Mucosa of descending colon (tissue), 3 donors: Measurements from ENCODE around the gene PEX13. TPM values are rescaled to one million over a fixed set of nuclear protein-coding genes. Genes with fewer than 3 reads are reported as not detected.

Experiments
- ATAC-seq: fragments of 200-7000 bp; cut with Tn5 transposase; one replicate; pipeline ENCODE4 v1.9.1; 2020; ENCODE audit warnings: mild to moderate bottlenecking, moderate library complexity
- DNase-seq, 3 donors: peaks; one replicate each; pipeline ENCODE4 v3.0.0-alpha.2; 2020
- H3K36me3 ChIP-seq: fragments of 200-600 bp; one replicate; pipeline ENCODE4 v1.8.0; 2021; ENCODE audit warnings: low read depth, mild to moderate bottlenecking
- H3K4me1 ChIP-seq: fragments of 200-600 bp; one replicate; pipeline ENCODE4 v1.8.0; 2021; ENCODE audit warnings: low read depth, mild to moderate bottlenecking
- H3K4me3 ChIP-seq: fragments of 200-600 bp; one replicate; pipeline ENCODE4 v1.8.0; 2021; ENCODE audit warnings: mild to moderate bottlenecking
- H3K9me3 ChIP-seq: fragments of 200-600 bp; one replicate; pipeline ENCODE4 v1.8.0; 2021; ENCODE audit warnings: mild to moderate bottlenecking
- intact Hi-C, 2 donors: fragments of 100-400 bp; cut with DNase I in 1 of 2; cut with micrococcal nuclease in 1 of 2; formaldehyde crosslinking; loops; one replicate each; pipeline versions ENCODE4 v1.11.0 to v1.11.1; 2022; cut with DNase I, micrococcal nuclease
- total RNA-seq, 3 donors: library from RNA; stranded (reverse); fragmentation: NEBNext Ultra II Directional in 2 of 3; extraction: Animal tissue kit (Norgen Biotek cat#: 25700) in 2 of 3; gene quantifications; one replicate each; pipeline versions ENCODE4 v1.2.1 to v1.2.4, GENCODE V29; 2021 to 2023
- TF ChIP-seq, protein P1 (sequence below): fragments of 200-600 bp; IDR thresholded peaks from one replicate; pipeline ENCODE4 v1.8.0; 2022; ENCODE audit warnings: antibody characterized with exemption, mild to moderate bottlenecking
- donor health status: DM: no; HTN: no; CAD: no; lungs with moderate emphysema.
- donor health status: DM: no; HTN: no; CAD: no.
- donor health status: DM: no; HTN: yes; CAD: no.

The PEX13 gene
- total RNA-seq, 3 donors from 2014 or later: 24.9 to 34.9 (median 28.9) TPM

DNA sequence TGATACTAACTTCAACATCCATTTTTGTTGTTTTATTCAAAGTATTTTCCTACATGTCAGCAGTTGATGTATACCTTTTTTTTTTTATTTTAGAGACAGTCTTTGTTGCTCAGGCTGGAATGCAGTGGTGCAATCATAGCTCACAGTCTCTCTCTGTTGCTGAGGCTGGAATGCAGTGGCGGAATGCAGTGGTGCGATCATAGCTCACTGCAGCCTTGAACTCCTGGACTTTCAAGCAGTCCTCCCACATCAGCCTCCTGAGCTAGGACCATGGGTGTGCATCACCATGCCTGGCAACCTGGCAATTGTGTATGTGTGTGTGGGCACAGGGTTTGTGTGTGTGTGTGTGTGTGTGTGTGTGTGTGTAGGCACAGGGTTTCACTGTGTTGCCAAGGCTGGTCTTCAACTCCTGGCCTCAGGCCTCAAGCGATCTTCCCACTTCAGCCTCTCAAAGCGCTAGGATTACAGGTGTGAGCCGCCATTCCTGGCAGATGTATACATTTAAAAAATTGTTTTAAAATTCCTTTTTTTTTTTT lies 72.9 kb downstream of the PEX13 start:
- intact Hi-C loops: no loop called here
- TF ChIP-seq, protein P1, sequence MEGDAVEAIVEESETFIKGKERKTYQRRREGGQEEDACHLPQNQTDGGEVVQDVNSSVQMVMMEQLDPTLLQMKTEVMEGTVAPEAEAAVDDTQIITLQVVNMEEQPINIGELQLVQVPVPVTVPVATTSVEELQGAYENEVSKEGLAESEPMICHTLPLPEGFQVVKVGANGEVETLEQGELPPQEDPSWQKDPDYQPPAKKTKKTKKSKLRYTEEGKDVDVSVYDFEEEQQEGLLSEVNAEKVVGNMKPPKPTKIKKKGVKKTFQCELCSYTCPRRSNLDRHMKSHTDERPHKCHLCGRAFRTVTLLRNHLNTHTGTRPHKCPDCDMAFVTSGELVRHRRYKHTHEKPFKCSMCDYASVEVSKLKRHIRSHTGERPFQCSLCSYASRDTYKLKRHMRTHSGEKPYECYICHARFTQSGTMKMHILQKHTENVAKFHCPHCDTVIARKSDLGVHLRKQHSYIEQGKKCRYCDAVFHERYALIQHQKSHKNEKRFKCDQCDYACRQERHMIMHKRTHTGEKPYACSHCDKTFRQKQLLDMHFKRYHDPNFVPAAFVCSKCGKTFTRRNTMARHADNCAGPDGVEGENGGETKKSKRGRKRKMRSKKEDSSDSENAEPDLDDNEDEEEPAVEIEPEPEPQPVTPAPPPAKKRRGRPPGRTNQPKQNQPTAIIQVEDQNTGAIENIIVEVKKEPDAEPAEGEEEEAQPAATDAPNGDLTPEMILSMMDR: no peak
- H3K9me3 ChIP-seq: no peaks in the 10 kb centered on the region
- ATAC-seq: no peak
- DNase-seq: no peak
- H3K4me3 ChIP-seq: no peak overlapping the region
- no peaks in the 10 kb centered on the region for H3K4me1 ChIP-seq
- H3K36me3 ChIP-seq: no peaks in the 10 kb centered on the region

DNA sequence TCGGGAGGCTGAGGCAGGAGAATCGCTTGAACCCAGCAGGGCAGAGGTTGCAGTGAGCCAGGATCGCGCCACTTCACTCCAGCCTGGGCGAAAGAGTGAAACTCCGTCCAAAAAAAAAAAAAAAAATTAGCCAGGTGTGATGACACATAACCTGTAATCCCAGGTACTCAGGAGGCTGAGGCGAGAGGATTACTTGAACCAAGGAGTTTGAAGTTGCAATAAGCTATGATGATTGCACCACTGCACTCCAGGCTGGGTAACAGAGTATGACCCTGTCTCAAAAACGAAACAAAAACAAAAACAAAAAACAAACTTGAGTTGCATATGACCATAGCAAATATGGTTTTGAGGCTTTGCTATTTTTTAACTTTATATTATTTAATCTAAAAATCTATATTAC lies 74.0 kb downstream of the PEX13 start:
- Histone ChIP-seq H3K4me1 (no peaks in the 10 kb centered on the region), H3K4me3 (no peak overlapping the region), H3K9me3 (no peaks in the 10 kb centered on the region), H3K36me3 (no peaks in the 10 kb centered on the region)
- no peak for DNase-seq
- no peak for ATAC-seq
- TF ChIP-seq, protein P1: no peak
- intact Hi-C loops: no loop called here

DNA sequence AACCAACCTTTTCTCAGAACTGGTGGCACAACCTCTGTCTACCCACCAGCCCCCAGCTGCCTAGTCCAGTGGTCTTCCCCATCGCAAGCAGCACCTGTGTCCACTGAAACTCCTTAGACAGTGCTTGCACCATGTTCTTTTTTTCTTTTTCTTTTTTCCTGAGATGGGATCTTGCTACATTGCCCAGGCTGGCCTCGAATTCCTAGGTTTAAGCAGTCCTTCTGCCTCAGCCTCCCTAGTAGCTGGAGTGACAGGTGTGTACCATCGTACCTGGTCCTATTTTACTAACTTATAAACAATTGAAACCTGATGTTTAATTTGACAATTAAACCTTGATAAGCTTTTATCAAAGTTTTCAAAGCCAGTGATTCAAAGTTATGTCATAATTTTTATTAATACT lies 78.9 kb downstream of the PEX13 start:
- Histone ChIP-seq H3K36me3 (no peaks in the 10 kb centered on the region), H3K4me3 (no peak overlapping the region), H3K4me1 (no peaks in the 10 kb centered on the region), H3K9me3 (no peaks in the 10 kb centered on the region)
- intact Hi-C loops: no loop called here
- TF ChIP-seq, protein P1: no peak
- DNase-seq: no peak
- ATAC-seq: no peak

DNA sequence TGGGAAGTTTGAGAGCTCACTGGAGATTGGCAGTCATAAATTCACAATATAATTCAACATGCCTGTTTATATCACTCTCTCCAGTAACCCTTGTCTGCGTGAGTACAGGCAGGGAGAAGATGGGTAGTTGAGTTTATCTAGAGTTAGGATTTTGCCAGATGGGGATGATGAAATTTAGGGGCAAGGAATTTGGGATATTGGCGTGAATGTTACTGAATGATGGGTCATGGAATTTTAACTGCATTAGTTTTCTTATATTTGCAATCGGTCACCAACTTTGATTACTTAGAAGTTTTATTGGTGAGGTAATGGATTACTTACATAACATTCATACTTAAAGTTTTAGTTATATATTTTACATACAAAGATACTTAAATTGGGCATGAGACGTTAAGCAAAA lies 83.3 kb downstream of the PEX13 start:
- ATAC-seq (no peak), DNase-seq (no peak)
- no peaks in the 10 kb centered on the region for H3K4me1 ChIP-seq
- H3K4me3 ChIP-seq: no peak overlapping the region
- intact Hi-C loops: no loop called here
- no peaks in the 10 kb centered on the region for H3K9me3 ChIP-seq
- TF ChIP-seq, protein P1: no peak
- H3K36me3 ChIP-seq: no peaks in the 10 kb centered on the region

Other genes starting within 250 kb of the PEX13 start
- gene REL, start 136.1 kb upstream of the PEX13 start, total RNA-seq: 10 to 100 TPM; 17.4 to 20.5 (median 18.1) TPM
- gene PUS10, start 535 bp downstream of the PEX13 start, total RNA-seq: 10 to 100 TPM in 2 of 3 donors, 1 to 10 TPM in 1; 7.3 to 14.6 (median 12.8) TPM
- 10 to 100 TPM in 2 of 3 donors, 1 to 10 TPM in 1; 9.9 to 15.2 (median 14.9) TPM for gene SANBR, start 48.2 kb downstream of the PEX13 start, total RNA-seq
- gene C2orf74, start 144.5 kb downstream of the PEX13 start, total RNA-seq: 10 to 100 TPM in 1 of 3 donors, 1 to 10 TPM in 1, not detected in 1; 2.2 to 12.6 TPM